SK-N-SH treated with all-trans-retinoic acid at 6 μM for 48 hours (cell line): Measurements from ENCODE around the gene CLSTN2.

Experiments used
- ATAC-seq: fragments of 200-7000 bp; cut with Tn5 transposase; 3 replicates; pipeline ENCODE4 v1.9.1; 2020; ENCODE audit warnings: mild to moderate bottlenecking, moderate library complexity
- ARNTL ChIP-seq: fragments of 450-650 bp; formaldehyde crosslinking; IDR thresholded peaks from 2 replicates; pipeline ENCODE4 v1.5.0; 2020; ENCODE audit warnings: low read depth, mild to moderate bottlenecking, moderate library complexity, borderline replicate concordance
- BACH2 ChIP-seq: fragments of 250-450 bp; sonication (Bioruptor Pico); IDR thresholded peaks from 2 replicates; pipeline ENCODE4 v1.9.0; 2021; ENCODE audit warnings: mild to moderate bottlenecking, borderline replicate concordance
- CSDC2 ChIP-seq: fragments of 250-450 bp; sonication (Bioruptor Pico); IDR thresholded peaks from 2 replicates; pipeline ENCODE4 v1.5.0; 2020; ENCODE audit warnings: mild to moderate bottlenecking, moderate library complexity
- ESRRG ChIP-seq: fragments of 250-450 bp; sonication (Bioruptor Pico); IDR thresholded peaks from 2 replicates; pipeline ENCODE4 v1.6.1; 2021; ENCODE audit warnings: mild to moderate bottlenecking
- GLIS3 ChIP-seq: fragments of 250-450 bp; sonication (Bioruptor Pico); IDR thresholded peaks from 2 replicates; pipeline ENCODE4 v1.5.0; 2020; ENCODE audit warnings: mild to moderate bottlenecking, moderate library complexity
- OSR1 ChIP-seq: fragments of 250-450 bp; sonication (Bioruptor Pico); IDR thresholded peaks from 2 replicates; pipeline ENCODE4 v1.8.0; 2022; ENCODE audit warnings: moderate library complexity, mild to moderate bottlenecking, inconsistent platforms
- PATZ1 ChIP-seq: fragments of 250-450 bp; sonication (Bioruptor Pico); IDR thresholded peaks from 2 replicates; pipeline ENCODE4 v1.8.0; 2020; ENCODE audit warnings: mild to moderate bottlenecking, moderate library complexity, borderline replicate concordance
- PPARA ChIP-seq: fragments of 250-450 bp; sonication (Bioruptor Pico); IDR thresholded peaks from 2 replicates; pipeline ENCODE4 v1.5.0; 2020; ENCODE audit warnings: mild to moderate bottlenecking, borderline replicate concordance
- SNAI2 ChIP-seq: fragments of 250-450 bp; sonication (Bioruptor Pico); IDR thresholded peaks from 2 replicates; pipeline ENCODE4 v1.5.0; 2020; ENCODE audit warnings: mild to moderate bottlenecking, moderate library complexity
- TCF4 ChIP-seq: fragments of 250-450 bp; sonication (Bioruptor Pico); IDR thresholded peaks from 2 replicates; pipeline ENCODE4 v1.8.0; 2021; ENCODE audit warnings: mild to moderate bottlenecking, moderate library complexity, borderline replicate concordance
- TOX ChIP-seq: fragments of 250-450 bp; sonication (Bioruptor Pico); IDR thresholded peaks from 2 replicates; pipeline ENCODE4 v1.8.0; 2021; ENCODE audit warnings: mild to moderate bottlenecking, moderate library complexity, borderline replicate concordance
- TSHZ2 ChIP-seq: fragments of 250-450 bp; sonication (Bioruptor Pico); IDR thresholded peaks from 2 replicates; pipeline ENCODE4 v1.5.0; 2020; ENCODE audit warnings: mild to moderate bottlenecking, moderate library complexity
- ZC3H10 ChIP-seq: fragments of 250-450 bp; sonication (Bioruptor Pico); IDR thresholded peaks from 2 replicates; pipeline ENCODE4 v1.5.1; 2021; ENCODE audit warnings: mild to moderate bottlenecking, moderate library complexity
- ZFP3 ChIP-seq: fragments of 250-450 bp; sonication (Bioruptor Pico); IDR thresholded peaks from 2 replicates; pipeline ENCODE4 v1.5.0; 2020; ENCODE audit warnings: mild to moderate bottlenecking, moderate library complexity
- ZFP30 ChIP-seq: fragments of 450-650 bp; formaldehyde crosslinking; IDR thresholded peaks from 2 replicates; pipeline ENCODE4 v1.5.0; 2022; ENCODE audit warnings: mild to moderate bottlenecking, moderate library complexity
- ZNF565 ChIP-seq: fragments of 450-650 bp; formaldehyde crosslinking; conservative IDR thresholded peaks from 2 replicates; pipeline ENCODE4 v1.5.0; 2020; ENCODE audit warnings: low read depth, mild to moderate bottlenecking, moderate library complexity
- ZNF70 ChIP-seq: fragments of 450-650 bp; formaldehyde crosslinking; IDR thresholded peaks from 2 replicates; pipeline ENCODE4 v1.5.0; 2020; ENCODE audit warnings: mild to moderate bottlenecking, moderate library complexity
- ZNF8 ChIP-seq: fragments of 450-650 bp; formaldehyde crosslinking; IDR thresholded peaks from 2 replicates; pipeline ENCODE4 v1.5.0; 2020; ENCODE audit warnings: mild to moderate bottlenecking, moderate library complexity
- TF ChIP-seq, protein P1 (sequence below): fragments of 250-450 bp; sonication (Bioruptor Pico); IDR thresholded peaks from 2 replicates; pipeline ENCODE4 v1.5.1; 2021; ENCODE audit warnings: mild to moderate bottlenecking, moderate library complexity
- TF ChIP-seq, protein P2 (sequence below): fragments of 250-450 bp; sonication (Bioruptor Pico); IDR thresholded peaks from 2 replicates; pipeline ENCODE4 v1.5.1; 2020; ENCODE audit warnings: low read depth, mild to moderate bottlenecking, moderate library complexity

Gene CLSTN2

DNA sequence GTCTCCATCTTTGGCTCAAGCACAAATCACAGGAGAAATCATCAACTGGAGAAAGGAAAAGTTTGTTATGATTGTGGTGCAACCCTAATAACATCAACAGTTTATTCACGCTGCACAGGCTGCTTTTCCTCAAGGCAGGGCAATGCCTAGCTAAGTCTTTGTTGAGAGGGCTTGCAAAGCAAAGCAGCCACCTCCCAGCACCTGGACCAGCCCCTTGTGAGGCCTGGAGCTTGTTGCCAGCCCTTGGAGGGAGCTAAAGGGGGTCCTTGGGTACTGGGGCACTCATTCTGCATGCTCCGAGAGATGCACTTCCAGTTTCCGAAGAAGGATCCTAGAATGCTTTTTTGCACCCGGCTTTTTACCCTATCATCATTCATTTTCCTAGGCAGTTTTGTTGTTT lies 288.2 kb downstream of the CLSTN2 start (continued):
- TF ChIP-seq TSHZ2, result no peak
- TF ChIP-seq PATZ1 (CRISPR knock-in tag), result no peak
- TF ChIP-seq ARNTL (CRISPR knock-in tag), result no peak
- no peak for TF ChIP-seq OSR1 (CRISPR knock-in tag)
- TF ChIP-seq ZNF8 (CRISPR knock-in tag), result no peak
- no peak for TF ChIP-seq CSDC2
- TF ChIP-seq GLIS3 (CRISPR knock-in tag), result no peak
- no peak for TF ChIP-seq TOX (CRISPR knock-in tag)

DNA sequence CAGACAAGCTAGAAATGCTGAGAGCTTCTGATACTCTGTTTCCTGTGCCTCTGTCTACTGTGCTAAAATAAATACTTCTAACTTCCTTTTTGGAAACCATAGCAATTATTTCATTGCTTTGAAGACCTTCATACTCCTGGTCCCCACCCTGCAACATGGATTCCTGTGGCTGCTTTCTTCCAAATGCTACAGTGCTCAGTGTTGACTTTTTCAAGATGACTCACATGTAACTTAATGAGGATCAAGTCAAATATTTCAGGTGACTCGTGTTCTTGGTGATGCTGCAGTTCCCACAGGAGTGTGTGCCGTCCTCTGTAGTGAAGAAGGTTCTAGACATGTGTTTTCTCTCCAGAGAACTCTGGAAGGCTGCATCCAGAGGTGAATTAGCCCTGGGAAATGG lies 288.6 kb downstream of the CLSTN2 start:
- TF ChIP-seq PATZ1 (CRISPR knock-in tag), result no peak
- no peak for TF ChIP-seq ESRRG (CRISPR knock-in tag)
- TF ChIP-seq TOX (CRISPR knock-in tag), result no peak
- TF ChIP-seq, protein P1, sequence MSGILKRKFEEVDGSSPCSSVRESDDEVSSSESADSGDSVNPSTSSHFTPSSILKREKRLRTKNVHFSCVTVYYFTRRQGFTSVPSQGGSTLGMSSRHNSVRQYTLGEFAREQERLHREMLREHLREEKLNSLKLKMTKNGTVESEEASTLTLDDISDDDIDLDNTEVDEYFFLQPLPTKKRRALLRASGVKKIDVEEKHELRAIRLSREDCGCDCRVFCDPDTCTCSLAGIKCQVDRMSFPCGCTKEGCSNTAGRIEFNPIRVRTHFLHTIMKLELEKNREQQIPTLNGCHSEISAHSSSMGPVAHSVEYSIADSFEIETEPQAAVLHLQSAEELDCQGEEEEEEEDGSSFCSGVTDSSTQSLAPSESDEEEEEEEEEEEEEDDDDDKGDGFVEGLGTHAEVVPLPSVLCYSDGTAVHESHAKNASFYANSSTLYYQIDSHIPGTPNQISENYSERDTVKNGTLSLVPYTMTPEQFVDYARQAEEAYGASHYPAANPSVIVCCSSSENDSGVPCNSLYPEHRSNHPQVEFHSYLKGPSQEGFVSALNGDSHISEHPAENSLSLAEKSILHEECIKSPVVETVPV (CRISPR knock-in tag), result no peak
- no peak for TF ChIP-seq ARNTL (CRISPR knock-in tag)
- TF ChIP-seq, protein P2, sequence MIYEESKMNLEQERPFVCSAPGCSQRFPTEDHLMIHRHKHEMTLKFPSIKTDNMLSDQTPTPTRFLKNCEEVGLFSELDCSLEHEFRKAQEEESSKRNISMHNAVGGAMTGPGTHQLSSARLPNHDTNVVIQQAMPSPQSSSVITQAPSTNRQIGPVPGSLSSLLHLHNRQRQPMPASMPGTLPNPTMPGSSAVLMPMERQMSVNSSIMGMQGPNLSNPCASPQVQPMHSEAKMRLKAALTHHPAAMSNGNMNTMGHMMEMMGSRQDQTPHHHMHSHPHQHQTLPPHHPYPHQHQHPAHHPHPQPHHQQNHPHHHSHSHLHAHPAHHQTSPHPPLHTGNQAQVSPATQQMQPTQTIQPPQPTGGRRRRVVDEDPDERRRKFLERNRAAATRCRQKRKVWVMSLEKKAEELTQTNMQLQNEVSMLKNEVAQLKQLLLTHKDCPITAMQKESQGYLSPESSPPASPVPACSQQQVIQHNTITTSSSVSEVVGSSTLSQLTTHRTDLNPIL (CRISPR knock-in tag), result no peak
- TF ChIP-seq TSHZ2, result no peak
- TF ChIP-seq TCF4 (CRISPR knock-in tag), result no peak
- TF ChIP-seq GLIS3 (CRISPR knock-in tag), result no peak
- no peak for TF ChIP-seq BACH2 (CRISPR knock-in tag)
- no peak for TF ChIP-seq ZNF565 (CRISPR knock-in tag)
- TF ChIP-seq ZFP3 (CRISPR knock-in tag), result no peak
- no peak for TF ChIP-seq ZC3H10 (CRISPR knock-in tag)
- TF ChIP-seq PPARA (CRISPR knock-in tag), result no peak
- no peak for TF ChIP-seq ZFP30 (CRISPR knock-in tag)
- no peak for TF ChIP-seq CSDC2
- TF ChIP-seq ZNF70 (CRISPR knock-in tag), result no peak
- no peak for TF ChIP-seq OSR1 (CRISPR knock-in tag)
- no peak for TF ChIP-seq SNAI2
- ATAC-seq, result no peak
